GM19099 (cell line): ENCODE measurements around the gene RBM33.

Experiments used
- POLR2A ChIP-seq: IDR thresholded peaks from 3 replicates; pipeline ENCODE4 v1.6.1; 2011; ENCODE audit warnings: low read depth; ENCODE audit not compliant: insufficient read length; ENCODE audit errors: extremely low read depth

RBM33 gene

DNA sequence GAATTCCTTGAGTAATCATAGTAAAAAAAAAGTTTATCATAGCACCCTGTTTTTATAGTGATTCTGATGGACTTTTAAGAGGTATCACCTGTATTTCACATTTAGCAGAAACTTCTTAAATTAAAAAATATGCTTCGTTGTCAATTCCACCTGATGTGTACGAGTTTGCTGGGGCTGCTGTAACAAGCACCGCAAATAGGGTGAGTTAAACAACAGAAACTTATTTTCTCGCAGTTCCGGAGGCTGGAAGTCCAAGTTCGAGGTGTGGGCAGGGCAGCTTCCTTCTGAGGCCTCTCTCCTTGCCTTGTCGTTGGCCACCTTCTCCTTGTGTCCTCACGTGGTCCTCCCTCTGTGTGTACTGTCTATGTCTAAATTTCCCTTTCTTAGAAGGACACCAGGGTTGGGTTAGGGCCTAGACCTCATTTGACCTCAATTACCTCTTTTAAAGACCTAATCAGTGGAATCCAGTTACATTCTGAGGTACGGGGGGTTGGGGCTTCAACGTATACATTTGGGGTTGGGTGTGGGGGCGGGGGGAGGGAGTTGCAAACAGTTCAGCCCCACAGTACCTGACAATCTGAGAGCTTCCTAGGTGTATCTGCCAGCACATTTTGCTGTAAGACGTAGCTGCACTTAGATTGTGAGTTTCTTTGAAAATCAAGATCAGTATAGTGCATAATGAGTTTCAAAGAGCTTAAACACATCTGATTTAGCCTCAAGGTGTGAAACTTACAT, 72.7 kb downstream of the RBM33 start:
- TF ChIP-seq POLR2A, result no peak

DNA sequence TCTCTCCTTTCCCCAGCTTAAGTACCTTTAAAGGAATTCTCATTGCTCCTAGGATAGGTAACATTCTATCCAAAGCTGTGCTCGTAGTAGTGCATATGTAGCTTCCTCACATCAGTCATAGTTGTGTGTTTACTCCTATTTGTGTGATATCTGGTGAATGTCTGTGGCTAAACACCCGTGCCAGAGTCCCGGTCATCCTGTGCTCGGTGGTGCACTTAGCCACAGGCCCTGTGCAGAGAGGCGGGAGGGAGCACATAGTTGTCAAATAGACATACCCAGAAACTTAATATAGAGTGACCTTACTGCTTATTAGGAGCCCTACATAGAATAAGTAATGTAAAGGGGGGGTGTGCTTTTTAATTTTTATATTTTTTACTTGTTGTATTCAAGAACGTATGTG, 76.6 kb downstream of the RBM33 start:
- TF ChIP-seq POLR2A, result no peak

DNA sequence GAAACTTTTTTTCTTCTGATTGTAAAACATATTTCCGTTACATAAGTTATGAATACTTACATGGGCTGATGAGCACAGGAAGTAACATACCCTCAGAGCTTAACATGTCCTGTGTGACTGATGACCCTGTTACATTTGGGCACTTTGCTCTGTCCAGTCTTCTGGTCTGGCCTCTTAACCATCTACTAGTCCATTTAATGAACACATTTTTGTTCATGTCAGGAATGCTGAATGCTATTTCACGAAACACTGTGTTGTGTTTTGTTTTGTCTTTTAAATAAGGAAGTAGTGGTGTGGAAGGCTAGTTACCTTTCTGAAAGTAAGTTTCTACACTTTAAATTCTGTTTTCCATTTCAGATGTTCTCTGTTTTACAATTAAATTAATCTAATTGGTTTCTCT, 77.7 kb downstream of the RBM33 start:
- TF ChIP-seq POLR2A, result no peak

DNA sequence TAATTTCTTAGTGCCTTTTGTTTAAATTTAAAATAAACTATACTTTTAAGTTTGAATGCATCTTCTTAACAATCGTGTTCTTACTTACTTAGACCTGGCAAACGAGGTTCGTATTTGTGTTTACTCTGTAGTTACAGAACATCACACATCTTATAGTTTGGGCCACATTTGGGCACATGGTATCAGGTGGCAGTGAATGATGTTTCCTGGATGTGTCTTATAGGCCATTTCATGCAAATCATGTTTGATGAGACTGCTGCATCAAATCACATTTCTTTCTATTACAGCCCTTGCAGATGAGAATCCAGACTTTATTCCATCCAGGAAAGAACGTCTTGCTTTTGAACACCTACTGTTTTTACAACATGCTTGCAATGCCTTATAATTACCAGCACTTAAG, 78.5 kb downstream of the RBM33 start:
- TF ChIP-seq POLR2A, result no peak

DNA sequence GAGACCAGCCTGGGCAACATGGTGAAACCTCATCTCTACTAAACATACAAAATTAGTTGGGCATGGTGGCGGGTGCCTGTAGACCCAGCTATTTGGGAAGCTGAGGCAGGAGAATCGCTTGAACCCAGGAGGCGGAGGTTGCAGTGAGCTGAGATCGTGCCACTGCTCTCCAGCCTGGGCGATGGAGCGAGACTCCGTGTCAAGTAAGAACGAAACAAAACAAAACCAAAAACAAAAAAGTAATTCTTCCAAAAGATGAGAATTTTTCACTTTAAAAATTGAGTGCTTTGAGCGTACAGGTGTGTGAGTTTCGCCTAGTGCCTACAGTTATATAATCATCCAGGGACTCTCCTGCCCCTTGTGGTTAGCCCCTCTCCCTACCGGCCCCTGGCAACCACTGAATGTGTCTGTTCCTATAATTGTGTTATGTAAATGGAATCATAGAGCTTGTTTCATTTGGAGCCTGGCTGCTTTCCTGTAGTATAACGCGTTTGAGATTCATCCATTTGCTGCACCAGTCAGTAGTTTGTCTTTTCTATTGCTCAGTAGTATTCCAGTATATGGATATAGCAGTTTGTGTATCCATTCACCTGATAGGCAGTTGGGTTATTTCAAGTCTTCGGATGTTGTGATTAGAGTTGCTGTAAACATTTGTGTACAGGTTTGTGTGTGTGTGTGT, 80.0 kb downstream of the RBM33 start:
- TF ChIP-seq POLR2A, result no peak

DNA sequence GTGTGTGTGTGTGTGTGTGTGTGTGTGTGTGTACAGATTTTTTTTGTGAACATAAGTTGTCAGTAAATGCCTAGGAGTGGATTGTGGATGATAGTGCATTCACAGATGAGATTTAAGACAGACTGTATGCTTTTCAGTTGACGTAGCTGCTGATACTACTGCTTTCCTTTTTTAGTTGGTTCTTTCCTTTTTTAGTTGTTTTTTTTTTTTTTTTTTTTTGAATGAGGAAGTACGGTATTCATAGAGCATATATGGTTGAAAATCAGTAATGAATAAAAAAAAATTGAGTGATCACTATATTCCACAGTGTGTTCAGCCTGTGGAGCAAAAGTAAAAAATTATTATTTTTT, 80.5 kb downstream of the RBM33 start:
- TF ChIP-seq POLR2A, result no peak

DNA sequence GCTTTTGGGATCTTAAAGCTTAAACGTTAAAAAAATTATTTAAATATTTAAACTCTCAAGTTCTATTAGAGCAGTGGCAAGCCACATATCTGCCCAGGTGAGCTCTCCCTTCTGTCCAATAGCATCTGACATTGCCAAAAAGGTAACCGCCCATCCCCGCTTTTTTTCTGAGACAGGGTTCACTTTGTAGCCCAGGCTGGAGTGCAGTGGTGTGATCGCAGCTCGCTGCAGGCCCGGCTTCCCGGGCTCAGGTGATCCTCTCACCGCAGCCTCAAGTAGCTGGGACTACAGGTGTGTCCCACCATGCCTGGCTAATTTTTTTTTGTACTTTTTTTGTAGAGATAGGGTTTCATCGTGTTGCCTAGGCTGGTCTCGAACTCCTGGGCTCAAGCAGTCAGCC, 83.2 kb downstream of the RBM33 start:
- TF ChIP-seq POLR2A, result no peak

DNA sequence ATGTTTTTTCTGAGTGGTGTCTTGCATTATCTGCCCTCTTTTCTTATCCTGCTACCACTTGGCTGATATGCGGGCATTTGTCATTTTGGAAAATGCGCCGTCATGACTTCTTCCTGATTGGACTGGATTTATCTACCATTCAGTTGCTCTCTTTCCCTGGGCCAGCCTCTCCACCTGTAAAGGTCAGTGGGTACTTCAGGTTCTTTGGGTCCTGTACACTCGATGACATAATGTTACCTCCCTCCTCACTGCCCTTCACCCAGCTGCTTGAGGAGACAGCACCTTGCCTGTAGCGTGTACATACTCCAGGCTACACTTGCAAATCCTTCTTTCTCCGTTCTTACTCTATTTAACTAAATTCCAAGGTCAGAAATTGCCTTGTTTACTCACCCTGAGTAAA, 83.7 kb downstream of the RBM33 start:
- TF ChIP-seq POLR2A, result no peak

DNA sequence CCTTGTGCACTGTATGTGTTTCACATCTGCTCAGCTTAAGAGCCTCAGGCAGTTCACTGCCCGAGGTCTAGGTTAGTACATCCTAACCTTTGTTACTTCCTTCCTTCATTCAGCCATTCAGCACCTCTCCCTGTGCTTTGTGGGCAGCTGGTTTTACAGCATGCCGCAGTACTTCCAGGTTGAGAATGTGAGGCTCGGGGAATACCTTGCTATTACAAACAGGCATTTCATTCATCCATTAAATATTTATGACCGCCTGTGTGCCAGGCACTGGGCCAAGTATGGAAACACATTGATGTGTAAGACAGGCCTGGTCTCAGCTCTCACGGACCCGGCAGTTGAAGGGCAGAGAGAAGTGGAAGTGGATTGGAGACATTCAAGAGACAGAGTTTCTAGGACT, 85.4 kb downstream of the RBM33 start:
- TF ChIP-seq POLR2A, result no peak

DNA sequence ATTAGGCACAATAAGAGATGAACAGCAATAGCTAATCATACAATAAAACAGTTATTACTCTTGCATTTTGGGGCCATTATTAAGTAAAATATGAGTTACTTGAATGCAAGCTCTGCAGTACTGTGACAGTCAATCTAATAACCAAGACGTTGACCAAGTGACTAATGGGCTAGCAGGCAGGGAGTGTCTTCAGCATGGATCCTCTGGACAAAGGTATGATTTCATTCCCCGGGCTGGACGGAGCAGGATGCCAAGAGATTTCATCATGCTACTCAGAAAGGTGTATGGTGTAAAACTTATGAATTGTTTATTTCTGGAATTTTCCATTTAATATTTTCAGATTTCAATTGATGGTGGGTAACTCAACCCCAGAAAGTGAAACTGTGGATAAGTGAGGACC, 86.9 kb downstream of the RBM33 start:
- TF ChIP-seq POLR2A, result no peak

DNA sequence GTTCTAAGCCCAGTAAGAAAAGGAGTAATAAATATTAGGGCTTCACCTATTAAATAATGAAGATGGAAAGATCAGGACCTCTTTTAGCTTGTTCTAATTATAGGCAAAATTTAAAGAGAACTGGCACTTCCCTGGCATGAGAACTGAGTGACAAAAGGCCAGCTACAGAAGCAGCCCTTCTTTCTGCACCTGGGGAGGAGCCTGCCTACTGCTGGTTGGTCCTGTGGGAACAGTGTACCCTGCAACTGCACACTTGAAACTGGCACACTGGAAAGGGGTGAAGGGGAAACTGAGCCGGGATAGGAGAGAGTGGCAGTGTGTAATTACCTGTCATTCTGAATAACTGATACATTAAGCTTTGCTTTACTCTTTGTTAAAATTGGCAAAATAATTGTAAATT, 87.4 kb downstream of the RBM33 start:
- TF ChIP-seq POLR2A, result no peak

DNA sequence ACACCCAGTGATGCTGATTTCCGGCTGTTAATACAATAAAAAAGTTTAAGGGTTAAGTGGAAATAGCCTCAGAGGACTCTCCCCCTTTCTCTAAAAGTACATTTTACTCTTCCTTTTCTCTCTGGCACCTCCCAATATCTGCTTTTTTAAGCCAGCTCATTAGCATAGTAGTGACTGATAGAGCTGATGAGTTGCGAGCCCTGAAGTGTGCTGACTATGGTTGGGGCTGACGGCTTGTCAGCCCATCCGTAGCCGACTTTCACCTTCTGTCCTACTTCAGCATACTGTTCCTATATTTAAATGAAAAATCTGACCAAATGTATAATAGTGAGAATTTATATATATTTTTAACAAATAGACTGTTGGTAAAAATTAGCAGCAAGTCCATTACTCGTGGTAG, 87.8 kb downstream of the RBM33 start:
- no peak for TF ChIP-seq POLR2A

DNA sequence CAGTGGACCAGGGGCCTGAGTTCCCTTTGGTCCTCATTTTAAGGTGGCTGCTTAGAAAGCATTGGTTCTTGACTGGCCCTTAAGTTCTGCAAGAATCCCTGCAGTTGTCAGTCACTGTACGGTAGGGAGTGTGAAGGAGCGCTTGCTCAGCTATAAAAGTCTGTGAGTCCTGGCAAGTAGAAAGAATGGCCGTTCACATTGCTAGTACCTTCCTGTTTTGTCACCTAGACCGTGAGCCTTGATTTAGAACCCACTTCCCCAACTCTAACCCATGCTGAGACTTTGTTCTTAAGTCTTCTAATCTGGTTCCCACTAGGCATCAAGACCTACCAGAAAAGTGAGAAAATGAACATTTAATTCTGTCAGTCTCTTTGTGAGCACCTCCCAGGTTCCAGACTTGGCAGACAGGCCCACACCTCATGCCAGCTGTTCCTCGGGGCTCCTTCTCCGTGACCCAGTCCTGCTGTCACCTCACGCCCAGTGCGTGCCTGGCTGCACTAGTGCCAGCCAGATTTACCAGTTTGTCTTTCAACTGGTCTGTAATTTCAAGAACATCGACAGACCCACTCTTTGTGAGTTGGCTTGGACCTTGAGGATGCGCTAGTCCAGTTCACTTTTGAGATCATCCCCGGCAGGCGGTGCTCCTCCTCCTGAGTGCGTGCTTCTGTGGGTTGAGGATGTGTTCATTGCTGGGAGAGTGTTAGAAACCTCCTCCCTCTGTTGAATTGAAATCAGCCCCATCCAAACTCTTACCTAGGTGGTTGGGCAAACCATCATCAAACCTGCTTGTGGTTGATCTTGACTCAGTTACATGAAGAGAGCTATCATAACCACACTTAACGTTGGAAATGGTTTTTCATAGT, 89.4 kb downstream of the RBM33 start:
- TF ChIP-seq POLR2A, result no peak

DNA sequence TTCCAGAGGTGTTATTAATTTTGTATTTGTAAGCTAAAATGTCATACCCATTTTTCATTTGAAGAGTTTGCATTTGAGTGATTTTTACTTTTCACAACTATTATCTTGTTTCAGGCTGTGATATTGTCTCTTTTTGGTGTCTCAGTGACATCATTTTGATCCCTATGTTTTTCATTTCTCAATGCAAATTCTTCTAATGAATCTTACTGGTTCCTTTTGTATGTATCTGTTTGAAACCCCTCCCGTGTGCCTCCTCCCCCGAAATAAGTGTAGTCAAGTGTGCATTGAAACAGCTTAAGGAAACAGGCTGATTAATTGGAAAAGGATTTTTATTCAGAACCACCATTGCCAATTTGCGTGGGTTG, 90.0 kb downstream of the RBM33 start:
- no peak for TF ChIP-seq POLR2A

DNA sequence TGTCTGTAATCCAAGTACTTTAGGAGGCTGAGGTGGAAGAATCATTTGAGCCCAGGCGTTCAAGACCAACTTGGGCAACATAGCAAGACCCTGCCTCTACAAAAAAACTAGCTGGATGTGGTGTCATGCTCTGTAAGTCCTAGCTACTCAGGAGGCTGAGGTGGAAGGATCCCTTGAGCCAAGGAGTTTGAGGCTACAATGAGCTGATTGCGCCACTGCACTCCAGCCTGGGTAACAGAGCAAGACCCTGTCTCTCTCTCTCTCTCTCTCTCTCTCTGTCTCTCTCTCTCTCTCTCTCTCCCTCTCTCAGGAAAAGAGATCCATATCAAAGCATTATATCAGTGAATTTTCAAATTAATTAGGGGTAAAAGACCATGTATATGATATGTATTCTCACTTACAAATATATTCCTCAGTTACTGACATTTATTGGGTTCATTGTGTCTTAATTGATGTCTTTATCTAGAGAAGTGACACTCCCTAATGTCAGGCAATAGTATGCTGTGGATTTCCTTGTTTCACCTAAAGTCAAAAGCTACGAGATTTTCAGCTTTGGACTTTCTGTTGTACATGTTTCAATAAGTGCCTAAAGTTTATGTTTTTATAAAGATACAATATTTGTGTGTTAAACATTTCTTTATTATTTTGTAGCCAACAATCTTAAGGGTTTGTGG, 91.1 kb downstream of the RBM33 start:
- TF ChIP-seq POLR2A, result no peak
